Sigmoid colon (tissue), 4 donors: ENCODE measurements around the gene CHN2.

ENCODE experiments used
- CTCF ChIP-seq, 4 experiments: fragments of 450-650 bp in 3 of 4; fragments of 200-600 bp in 1 of 4; IDR thresholded peaks; one replicate each; pipeline ENCODE4 v1.5.1; 2016 to 2019; ENCODE audit warnings: antibody characterized with exemption in 4 of 4, mild to moderate bottlenecking in 3 of 4, moderate library complexity in 2 of 4
- EP300 ChIP-seq, 4 donors: sonication (generic); formaldehyde crosslinking; IDR thresholded peaks; one replicate each; pipeline ENCODE4 v1.6.1; 2017; ENCODE audit warnings: antibody characterized with exemption in 4 of 4
- POLR2A ChIP-seq, 2 donors: fragments of 450-650 bp; IDR thresholded peaks; one replicate each; pipeline ENCODE4 v1.6.1; 2016; ENCODE audit warnings: antibody characterized with exemption in 2 of 2, mild to moderate bottlenecking in 2 of 2, moderate library complexity in 2 of 2
- POLR2AphosphoS5 ChIP-seq, 4 donors: sonication (generic); formaldehyde crosslinking; IDR thresholded peaks; one replicate each; pipeline ENCODE4 v1.6.1; 2017; ENCODE audit warnings: antibody characterized with exemption in 4 of 4

- TF ChIP-seq CTCF (IDR thresholded peaks at IDR 0.05) (no peak), POLR2A (IDR thresholded peaks at IDR 0.05) (no peak), POLR2AphosphoS5 (IDR thresholded peaks at IDR 0.05) (no peak), EP300 (IDR thresholded peaks at IDR 0.05) (no peak)
These were observed 83.9 kb downstream of the CHN2 start for GRCh38 chr7:29278337-29279069.
